Fibroblast of lung (primary cell): ENCODE measurements around the gene MORN3. TPM values are rescaled to one million over a fixed set of nuclear protein-coding genes. Genes with fewer than 3 reads are reported as not detected.

ENCODE experiments used
- DNase-seq, 2 donors: peaks; one replicate each; pipeline versions ENCODE4 v3.0.0 to v3.0.0-alpha.2; 2010; ENCODE audit warnings: low read depth in 2 of 2
- H2AFZ ChIP-seq: 2 replicates; pipeline ENCODE4 v1.5.1; 2012; ENCODE audit warnings: low read length, control low read depth, inconsistent platforms
- H3K27ac ChIP-seq: 2 replicates; pipeline ENCODE4 v1.5.1; 2011; ENCODE audit warnings: low read length, control low read depth; ENCODE audit not compliant: insufficient read depth
- H3K27me3 ChIP-seq: 2 replicates; pipeline ENCODE4 v1.5.1; 2011; ENCODE audit warnings: mild to moderate bottlenecking, low read length; ENCODE audit not compliant: control insufficient read depth, insufficient read depth
- H3K36me3 ChIP-seq: 2 replicates; pipeline ENCODE4 v1.5.1; 2011; ENCODE audit warnings: low read length; ENCODE audit not compliant: control insufficient read depth, insufficient read depth
- H3K4me1 ChIP-seq: 2 replicates; pipeline ENCODE4 v1.5.1; 2011; ENCODE audit warnings: low read length; ENCODE audit not compliant: control insufficient read depth, insufficient read depth; ENCODE audit errors: extremely low read depth
- H3K4me2 ChIP-seq: 2 replicates; pipeline ENCODE4 v1.5.1; 2011; ENCODE audit warnings: low read length, control low read depth; ENCODE audit not compliant: insufficient read depth; ENCODE audit errors: extremely low read depth
- H3K4me3 ChIP-seq, 4 experiments: fragments of 200-600 bp in 1 of 4; sonication (generic) in 1 of 4; replicated peaks in 1 of 4; 2 replicates each; pipeline ENCODE4 v1.5.1; 2011 to 2016; ENCODE audit warnings: low read length in 4 of 4, low read depth in 3 of 4, mild to moderate bottlenecking in 3 of 4, control low read depth in 2 of 4, inconsistent platforms in 1 of 4, mixed read lengths in 1 of 4; ENCODE audit not compliant: insufficient read depth in 1 of 4; ENCODE audit errors: control extremely low read depth in 1 of 4
- H3K79me2 ChIP-seq: 2 replicates; pipeline ENCODE4 v1.5.1; 2012; ENCODE audit warnings: mild to moderate bottlenecking, low read length, inconsistent platforms; ENCODE audit not compliant: control insufficient read depth, insufficient read depth
- H3K9ac ChIP-seq: 2 replicates; pipeline ENCODE4 v1.5.1; 2011; ENCODE audit warnings: mild to moderate bottlenecking, low read length, control low read depth; ENCODE audit not compliant: insufficient read depth
- H3K9me3 ChIP-seq: 2 replicates; pipeline ENCODE4 v1.5.1; 2012; ENCODE audit warnings: low read depth, low read length; ENCODE audit not compliant: control insufficient read depth, insufficient read depth
- H4K20me1 ChIP-seq: 2 replicates; pipeline ENCODE4 v1.5.1; 2011; ENCODE audit warnings: low read length; ENCODE audit not compliant: control insufficient read depth, insufficient read depth; ENCODE audit errors: extremely low read depth
- CTCF ChIP-seq, 2 donors: IDR thresholded peaks in 1 of 2; conservative IDR thresholded peaks in 1 of 2; 1 replicate in 1 of 2; 2 replicates in 1 of 2; pipeline ENCODE4 v1.5.1; 2011 to 2012; ENCODE audit warnings: low read length in 2 of 2, control low read depth in 1 of 2, inconsistent platforms in 1 of 2, low read depth in 1 of 2, mild to moderate bottlenecking in 1 of 2
- EZH2 ChIP-seq: IDR thresholded peaks from 2 replicates; pipeline ENCODE4 v1.5.1; 2012; ENCODE audit warnings: low read length, control low read depth, mild to moderate bottlenecking; ENCODE audit errors: missing control alignments
- polyA plus RNA-seq, 2 donors: library from polyadenylated mRNA; depleted of rRNA in 1 of 2; stranded (reverse) in 1 of 2; unstranded in 1 of 2; fragments of >200 nt; gene quantifications; 2 replicates each; pipeline ENCODE4 v1.2.1, GENCODE V29; 2011 to 2012; ENCODE audit warnings: missing spikeins in 1 of 2
- total RNA-seq: library from RNA; depleted of rRNA; stranded (reverse); fragments of >200 nt; gene quantifications from 2 replicates; pipeline ENCODE4 v1.2.1, GENCODE V29; 2014

MORN3 gene
- total and polyA plus RNA-seq, 2 donors (not counting 1 experiment from before 2014, with no cell fraction given): 0.61 to 0.83 TPM

- H3K27ac ChIP-seq: no peak overlapping the region
- H3K9ac ChIP-seq: no peak overlapping the region
- H3K27me3 ChIP-seq: no peaks in the 10 kb centered on the region
- H3K4me2 ChIP-seq: no peak overlapping the region
- no peaks in the 10 kb centered on the region for H3K9me3 ChIP-seq
- H4K20me1 ChIP-seq: no peaks in the 10 kb centered on the region
- TF ChIP-seq EZH2 (no peak), CTCF (conservative IDR thresholded peaks at IDR 0.05 in 1 of 2, IDR thresholded peaks at IDR 0.05 in 1 of 2; ENCODE audit: low read depth in 1 of 2, low read length in 2 of 2) (no peak)
- H3K4me1 ChIP-seq: no peaks in the 10 kb centered on the region
- DNase-seq: no peak
- H3K36me3 ChIP-seq: no peaks in the 10 kb centered on the region
- H2AFZ ChIP-seq: no peak overlapping the region
- H3K79me2 ChIP-seq: no peaks in the 10 kb centered on the region
- H3K4me3 ChIP-seq: no peak overlapping the region
Measured at GRCh38 chr12:121603581-121603980, 65.9 kb downstream of the MORN3 start.

GRCh38 chr12:121602766-121603165 is 66.7 kb downstream of the MORN3 start:
- H3K9me3 ChIP-seq: no peaks in the 10 kb centered on the region
- H3K9ac ChIP-seq: no peak overlapping the region

GRCh38 chr12:121600702-121601336 is 68.6 kb downstream of the MORN3 start:
- H3K9ac ChIP-seq: no peak overlapping the region
- H3K4me1 ChIP-seq: no peaks in the 10 kb centered on the region
- no peaks in the 10 kb centered on the region for H3K27me3 ChIP-seq
- TF ChIP-seq CTCF (conservative IDR thresholded peaks at IDR 0.05 in 1 of 2, IDR thresholded peaks at IDR 0.05 in 1 of 2; ENCODE audit: low read depth in 1 of 2, low read length in 2 of 2) (no peak), EZH2 (no peak)
- H3K4me3 ChIP-seq: no peak overlapping the region
- H3K36me3 ChIP-seq: no peaks in the 10 kb centered on the region
- DNase-seq: no peak
- no peak overlapping the region for H3K27ac ChIP-seq
- no peaks in the 10 kb centered on the region for H4K20me1 ChIP-seq
- H3K4me2 ChIP-seq: no peak overlapping the region
- H3K9me3 ChIP-seq: no peaks in the 10 kb centered on the region
- no peaks in the 10 kb centered on the region for H3K79me2 ChIP-seq
- no peak overlapping the region for H2AFZ ChIP-seq

More at GRCh38 chr12:121602766-121603165, 66.7 kb downstream of the MORN3 start:
- Histone ChIP-seq H3K36me3 (no peaks in the 10 kb centered on the region), H3K4me1 (no peaks in the 10 kb centered on the region), H3K27ac (no peak overlapping the region), H4K20me1 (no peaks in the 10 kb centered on the region), H3K4me2 (no peak overlapping the region), H3K27me3 (no peaks in the 10 kb centered on the region), H3K79me2 (no peaks in the 10 kb centered on the region), H3K4me3 (no peak overlapping the region), H2AFZ (no peak overlapping the region)
- TF ChIP-seq EZH2 (no peak), CTCF (conservative IDR thresholded peaks at IDR 0.05 in 1 of 2, IDR thresholded peaks at IDR 0.05 in 1 of 2; ENCODE audit: low read depth in 1 of 2, low read length in 2 of 2) (no peak)
- DNase-seq: no peak

Other genes with a start within 250 kb of the MORN3 start
- gene KDM2B, start 88.6 kb downstream of the MORN3 start, total RNA-seq: 13.1 and 21.6 TPM in 2 replicates
- 9.8 and 18.7 TPM in 2 replicates for gene KDM2B, start 88.6 kb downstream of the MORN3 start, polyA plus RNA-seq
- gene ORAI1, start 43.1 kb downstream of the MORN3 start, total RNA-seq: 5.6 and 8.1 TPM in 2 replicates
- gene ORAI1, start 43.1 kb downstream of the MORN3 start, polyA plus RNA-seq: 7.4 and 13.0 TPM in 2 replicates
- 6.2 and 8.6 TPM in 2 replicates for gene TMEM120B, start 43.1 kb upstream of the MORN3 start, total RNA-seq
- 8.6 and 10.6 TPM in 2 replicates for gene TMEM120B, start 43.1 kb upstream of the MORN3 start, polyA plus RNA-seq
- gene RHOF, start 124.0 kb upstream of the MORN3 start, total RNA-seq: 5.6 and 6.8 TPM in 2 replicates
- gene RHOF, start 124.0 kb upstream of the MORN3 start, polyA plus RNA-seq: 2.3 and 4.8 TPM in 2 replicates
- gene SETD1B, start 134.4 kb upstream of the MORN3 start, total RNA-seq: 2.1 and 3.5 TPM in 2 replicates
- gene SETD1B, start 134.4 kb upstream of the MORN3 start, polyA plus RNA-seq: 1.2 and 1.7 TPM in 2 replicates
- 0.17 and 0.26 TPM in 2 replicates for gene HPD, start 189.2 kb upstream of the MORN3 start, total RNA-seq
- 0.36 and 0.55 TPM in 2 replicates for gene HPD, start 189.2 kb upstream of the MORN3 start, polyA plus RNA-seq
- 38.8 and 73.5 TPM in 2 replicates for gene PSMD9, start 219.1 kb upstream of the MORN3 start, total RNA-seq
- gene PSMD9, start 219.1 kb upstream of the MORN3 start, polyA plus RNA-seq: 77.7 and 98.1 TPM in 2 replicates
- gene CFAP251, start 248.9 kb upstream of the MORN3 start, total RNA-seq: 3.9 and 7.9 TPM in 2 replicates
- 2.7 and 4.4 TPM in 2 replicates for gene CFAP251, start 248.9 kb upstream of the MORN3 start, polyA plus RNA-seq